ENCODE data around the gene GIPC1. TPM values are rescaled to one million over a fixed set of nuclear protein-coding genes. Genes with fewer than 3 reads are reported as not detected.

The GIPC1 gene
- polyA plus RNA-seq, 3 donors: 4.0 to 6.2 (median 4.8) TPM

DNA sequence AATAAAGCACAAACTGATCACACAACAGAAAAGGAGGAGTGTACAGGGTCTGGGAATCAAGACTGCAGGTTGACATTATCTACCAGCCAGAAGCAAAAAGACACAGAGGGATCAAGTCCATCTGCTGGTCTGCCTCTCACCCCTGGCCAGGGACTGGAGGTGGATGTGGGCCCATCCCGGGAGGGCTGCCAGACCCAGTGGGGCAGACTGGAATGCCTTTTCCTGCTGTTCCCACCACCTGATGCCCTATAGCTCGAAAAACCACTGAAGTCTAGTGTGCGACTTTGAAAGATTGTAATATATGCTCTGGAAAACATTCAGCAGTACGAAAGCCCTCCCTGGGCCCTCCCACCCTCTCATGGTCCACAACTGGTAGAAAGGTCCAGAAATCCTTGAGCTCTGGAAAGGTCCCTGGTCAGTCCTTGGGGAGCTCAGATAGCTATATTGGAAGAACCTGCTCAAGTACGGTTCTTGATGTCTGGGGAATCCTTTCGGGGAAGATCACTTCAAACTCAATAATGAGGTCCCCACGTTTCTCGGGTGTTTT is 19.6 kb upstream of the GIPC1 start:
- peaks cover 50% of the 10 kb centered on the region for H3K4me1 Mint-ChIP-seq
- Histone ChIP-seq H3K4me2 (replicated peaks; ENCODE audit: extremely low read depth, low read length, poor library complexity, severe bottlenecking) (peak overlapping the region; percentile 100), H3K4me3 (replicated peaks in 1 of 3; ENCODE audit: low read depth in 2 of 3, low read length in 3 of 3) (peak overlapping the region in 1 of 3 experiments; percentile 88), H3K27ac (ENCODE audit: low read depth in 1 of 2, low read length in 2 of 2) (no peak overlapping the region), H2AFZ (ENCODE audit: insufficient read depth, low read depth, low read length, poor library complexity, severe bottlenecking) (no peak overlapping the region), H3K9me3 (replicated peaks in 1 of 2; ENCODE audit: control insufficient read depth in 1 of 2, insufficient read depth in 1 of 2, low read length in 2 of 2) (no peaks in the 10 kb centered on the region), H3K9ac (ENCODE audit: insufficient read depth, low read length, poor library complexity, severe bottlenecking) (no peak overlapping the region), H3K27me3 (ENCODE audit: control insufficient read depth in 2 of 2, insufficient read depth in 2 of 2, low read length in 2 of 2) (no peaks in the 10 kb centered on the region), H3K79me2 (ENCODE audit: insufficient read depth, low read length) (peaks cover 37% of the 10 kb centered on the region), H4K20me1 (ENCODE audit: insufficient read depth, low read length) (peaks cover 47% of the 10 kb centered on the region), H3K36me3 (replicated peaks in 1 of 2; ENCODE audit: control insufficient read depth in 1 of 2, insufficient read depth in 2 of 2, low read length in 2 of 2) (peaks cover 28 to 32% of the 10 kb centered on the region in 2 donors), H3K4me1 (ENCODE audit: control insufficient read depth in 1 of 2, insufficient read depth in 2 of 2, low read length in 2 of 2) (peaks cover 42 to 50% of the 10 kb centered on the region in 2 donors)
- no peaks in the 10 kb centered on the region for H3K9me3 Mint-ChIP-seq
- H3K4me3 Mint-ChIP-seq: peak overlapping the region in 1 of 2 donors; percentile 89
- WGBS (ENCODE audit: insufficient coverage): 90% methylated on average over 3 of the region's 8 CpGs
- peak overlapping the region in 3 of 7 donors; percentile 50 to 54 (median 54) for H3K27ac Mint-ChIP-seq
- intact Hi-C loops (cut with micrococcal nuclease): no loop called here
- TF ChIP-seq, protein P1, sequence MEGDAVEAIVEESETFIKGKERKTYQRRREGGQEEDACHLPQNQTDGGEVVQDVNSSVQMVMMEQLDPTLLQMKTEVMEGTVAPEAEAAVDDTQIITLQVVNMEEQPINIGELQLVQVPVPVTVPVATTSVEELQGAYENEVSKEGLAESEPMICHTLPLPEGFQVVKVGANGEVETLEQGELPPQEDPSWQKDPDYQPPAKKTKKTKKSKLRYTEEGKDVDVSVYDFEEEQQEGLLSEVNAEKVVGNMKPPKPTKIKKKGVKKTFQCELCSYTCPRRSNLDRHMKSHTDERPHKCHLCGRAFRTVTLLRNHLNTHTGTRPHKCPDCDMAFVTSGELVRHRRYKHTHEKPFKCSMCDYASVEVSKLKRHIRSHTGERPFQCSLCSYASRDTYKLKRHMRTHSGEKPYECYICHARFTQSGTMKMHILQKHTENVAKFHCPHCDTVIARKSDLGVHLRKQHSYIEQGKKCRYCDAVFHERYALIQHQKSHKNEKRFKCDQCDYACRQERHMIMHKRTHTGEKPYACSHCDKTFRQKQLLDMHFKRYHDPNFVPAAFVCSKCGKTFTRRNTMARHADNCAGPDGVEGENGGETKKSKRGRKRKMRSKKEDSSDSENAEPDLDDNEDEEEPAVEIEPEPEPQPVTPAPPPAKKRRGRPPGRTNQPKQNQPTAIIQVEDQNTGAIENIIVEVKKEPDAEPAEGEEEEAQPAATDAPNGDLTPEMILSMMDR (IDR thresholded peaks at IDR 0.05): no peak
- DNase-seq: no peak
- H3K27me3 Mint-ChIP-seq (ENCODE audit: low read depth in 3 of 3): peaks cover 0 to 2% (median 1%) of the 10 kb centered on the region in 3 donors
- H3K36me3 Mint-ChIP-seq: peaks cover 34 to 35% of the 10 kb centered on the region in 2 donors

- H3K36me3 ChIP-seq (replicated peaks in 1 of 2; ENCODE audit: control insufficient read depth in 1 of 2, insufficient read depth in 2 of 2, low read length in 2 of 2): peaks cover 28 to 32% of the 10 kb centered on the region in 2 donors
- no peak overlapping the region for H2AFZ ChIP-seq (ENCODE audit: insufficient read depth, low read depth, low read length, poor library complexity, severe bottlenecking)
- no peak overlapping the region for H3K9ac ChIP-seq (ENCODE audit: insufficient read depth, low read length, poor library complexity, severe bottlenecking)
- H3K27ac Mint-ChIP-seq: peak overlapping the region in 2 of 7 donors; percentile 24 to 63
- TF ChIP-seq, protein P1 (IDR thresholded peaks at IDR 0.05): no peak
- H4K20me1 ChIP-seq (ENCODE audit: insufficient read depth, low read length): peaks cover 47% of the 10 kb centered on the region
- no peak overlapping the region for H3K27ac ChIP-seq (ENCODE audit: low read depth in 1 of 2, low read length in 2 of 2)
- DNase-seq: no peak
- peaks cover 53 to 58% of the 10 kb centered on the region in 2 donors for H3K4me1 ChIP-seq (ENCODE audit: control insufficient read depth in 1 of 2, insufficient read depth in 2 of 2, low read length in 2 of 2)
- H3K27me3 ChIP-seq (ENCODE audit: control insufficient read depth in 2 of 2, insufficient read depth in 2 of 2, low read length in 2 of 2): no peaks in the 10 kb centered on the region
- H3K9me3 ChIP-seq (replicated peaks in 1 of 2; ENCODE audit: control insufficient read depth in 1 of 2, insufficient read depth in 1 of 2, low read length in 2 of 2): no peaks in the 10 kb centered on the region
- no peak overlapping the region for H3K4me3 Mint-ChIP-seq
- peaks cover 35 to 36% of the 10 kb centered on the region in 2 donors for H3K36me3 Mint-ChIP-seq
- peaks cover 56% of the 10 kb centered on the region for H3K4me1 Mint-ChIP-seq
- H3K27me3 Mint-ChIP-seq (ENCODE audit: low read depth in 3 of 3): peaks cover 0 to 2% (median 0%) of the 10 kb centered on the region in 3 donors
- WGBS (ENCODE audit: insufficient coverage): 97% methylated on average over 5 of the region's 8 CpGs
- intact Hi-C loops (cut with micrococcal nuclease): no loop called here
- no peaks in the 10 kb centered on the region for H3K9me3 Mint-ChIP-seq
- no peak overlapping the region for H3K4me3 ChIP-seq (replicated peaks in 1 of 3; ENCODE audit: low read depth in 2 of 3, low read length in 3 of 3)
- peaks cover 37% of the 10 kb centered on the region for H3K79me2 ChIP-seq (ENCODE audit: insufficient read depth, low read length)
- H3K4me2 ChIP-seq (replicated peaks; ENCODE audit: extremely low read depth, low read length, poor library complexity, severe bottlenecking): no peak overlapping the region
Measured at GRCh38 chr19:14514215-14514863, 18.4 kb upstream of the GIPC1 start.

All from CD14-positive monocyte (primary cell).